HG02571 (cell line): Measurements from ENCODE around the gene ARHGAP22.

Source experiments
- ATAC-seq: cut with Tn5 transposase; IDR thresholded peaks from one replicate; pipeline ENCODE4 v1.9.1; 2021; ENCODE audit warnings: mild to moderate bottlenecking, moderate library complexity; ENCODE audit not compliant: unreplicated experiment

Gene ARHGAP22

DNA sequence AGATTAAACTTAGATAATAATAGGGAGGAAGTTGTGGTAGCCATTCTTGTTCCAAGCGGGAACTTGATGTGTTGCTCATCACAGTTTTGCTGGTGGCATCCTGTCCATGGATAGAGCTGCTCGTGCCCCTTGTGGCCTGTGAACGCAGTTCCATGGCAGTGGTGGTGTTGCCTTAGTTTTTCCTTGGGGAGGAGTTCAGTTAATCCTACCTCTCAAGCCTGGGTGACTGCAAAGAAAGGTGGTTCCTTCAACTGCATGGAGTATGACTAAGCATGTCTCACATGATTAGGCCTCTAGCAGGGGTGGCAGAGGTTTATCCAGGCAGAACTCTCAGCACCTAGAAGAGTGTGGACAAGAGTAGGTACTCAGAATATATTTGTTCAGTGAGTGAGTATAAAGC, 198.7 kb downstream of the ARHGAP22 start:
- no peak for ATAC-seq

DNA sequence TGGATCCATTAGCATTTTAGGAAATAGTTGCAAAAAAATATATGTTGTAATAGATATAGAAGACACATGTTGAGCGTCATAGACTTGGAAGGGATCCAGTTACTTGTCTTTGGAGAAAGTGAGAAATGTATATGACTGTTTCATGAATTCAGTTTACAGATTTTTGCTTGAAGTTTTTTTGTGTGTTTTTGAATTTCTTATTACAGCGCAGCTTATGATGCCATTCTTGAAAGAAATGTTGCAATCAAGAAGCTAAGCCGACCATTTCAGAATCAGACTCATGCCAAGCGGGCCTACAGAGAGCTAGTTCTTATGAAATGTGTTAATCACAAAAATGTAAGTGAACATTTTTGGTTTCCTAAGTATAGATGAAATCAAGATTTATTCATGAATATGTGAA, 200.2 kb downstream of the ARHGAP22 start:
- ATAC-seq, result no peak

DNA sequence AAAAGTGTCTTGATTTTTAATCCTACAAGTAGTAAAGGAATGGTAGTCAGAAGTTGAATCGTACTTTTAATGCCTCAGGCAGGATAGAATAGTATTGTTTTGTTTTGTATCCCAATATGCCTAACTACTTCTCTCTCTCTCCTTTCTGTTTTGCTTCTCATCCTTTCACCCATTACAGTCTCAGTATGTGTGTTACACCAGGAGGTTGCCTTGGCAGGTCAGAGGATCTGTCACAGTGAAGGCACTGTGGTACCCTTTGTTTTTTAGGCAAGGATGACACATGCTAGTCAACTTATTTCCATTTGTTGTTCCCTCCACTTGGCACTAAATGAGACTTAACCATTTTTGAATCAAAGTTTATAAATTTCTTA, 204.0 kb downstream of the ARHGAP22 start:
- ATAC-seq, result no peak

DNA sequence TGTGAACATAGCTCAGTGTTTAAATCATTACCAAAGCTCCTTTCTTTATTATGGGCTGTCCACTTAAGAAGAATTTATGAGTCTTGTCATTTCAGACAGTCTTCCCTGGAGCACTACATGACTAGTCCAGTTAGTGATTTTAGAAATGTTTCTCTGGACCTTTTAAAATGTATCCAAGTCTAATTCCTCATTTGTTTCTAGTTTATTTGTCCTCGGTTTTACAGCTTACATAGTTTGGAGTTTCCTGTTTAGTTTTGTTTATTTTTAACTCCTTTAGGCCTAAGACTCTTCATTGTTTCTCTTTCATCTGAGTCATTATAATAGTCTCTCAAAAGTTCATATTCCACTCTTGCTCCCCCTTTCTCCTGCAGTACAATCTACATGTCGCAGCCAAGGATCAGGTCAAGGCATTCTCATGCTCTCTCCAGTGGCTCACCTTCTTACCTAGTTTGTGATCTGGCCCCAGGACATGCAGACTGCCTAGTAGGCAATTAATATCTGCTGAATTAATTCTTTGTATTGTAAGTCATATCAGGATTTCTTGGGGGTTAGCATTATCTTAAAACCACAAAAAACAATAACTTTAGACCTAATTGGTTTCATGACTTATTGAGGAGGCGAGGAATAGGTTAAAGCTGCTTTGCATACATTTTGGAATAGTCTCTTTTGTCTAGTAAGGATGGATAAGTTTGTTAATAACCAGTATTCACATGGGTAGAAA, 204.6 kb downstream of the ARHGAP22 start:
- no peak for ATAC-seq

DNA sequence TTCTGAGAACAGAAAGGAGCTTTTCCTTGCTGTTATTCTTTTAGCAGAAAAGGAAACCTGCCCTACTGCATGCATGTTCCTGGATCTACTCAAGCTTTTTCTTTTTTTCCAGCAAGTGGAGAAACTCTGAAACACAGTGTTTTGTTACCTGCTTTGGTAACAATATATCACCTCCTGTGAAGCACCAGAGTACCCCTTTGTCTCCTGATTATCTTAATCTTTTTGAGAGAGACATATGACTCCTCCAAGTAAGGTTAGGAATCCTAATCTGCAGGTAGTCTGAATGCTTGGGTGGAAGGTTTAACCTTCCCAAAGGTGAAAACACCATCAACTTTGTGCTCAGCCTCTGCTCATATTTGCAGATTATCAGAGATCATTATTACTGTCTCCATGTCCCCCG, 205.3 kb downstream of the ARHGAP22 start:
- ATAC-seq, result no peak

DNA sequence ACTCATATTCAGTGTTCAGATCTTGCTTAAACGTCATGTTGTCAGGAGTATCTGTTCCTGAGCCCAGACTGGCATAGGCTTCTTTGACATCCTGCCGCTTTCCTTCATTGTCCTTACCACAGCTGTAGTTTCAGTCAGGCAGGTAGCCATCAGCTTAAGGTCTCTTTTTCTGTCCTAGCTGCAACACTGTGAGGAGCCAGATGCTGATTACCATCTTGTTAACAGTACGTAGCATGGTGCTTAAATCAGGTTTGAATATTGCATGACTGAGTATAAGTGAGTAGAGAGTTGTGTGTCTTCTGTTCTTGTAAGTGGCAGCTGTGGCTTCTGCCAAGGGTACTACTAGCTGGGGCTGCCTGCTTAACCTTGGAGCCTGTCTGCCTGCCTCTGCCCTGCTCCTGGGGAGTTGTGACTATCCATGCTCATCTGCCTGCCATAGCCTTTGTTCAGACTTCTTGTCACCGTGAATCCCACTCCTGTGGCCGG, 205.8 kb downstream of the ARHGAP22 start:
- no peak for ATAC-seq

DNA sequence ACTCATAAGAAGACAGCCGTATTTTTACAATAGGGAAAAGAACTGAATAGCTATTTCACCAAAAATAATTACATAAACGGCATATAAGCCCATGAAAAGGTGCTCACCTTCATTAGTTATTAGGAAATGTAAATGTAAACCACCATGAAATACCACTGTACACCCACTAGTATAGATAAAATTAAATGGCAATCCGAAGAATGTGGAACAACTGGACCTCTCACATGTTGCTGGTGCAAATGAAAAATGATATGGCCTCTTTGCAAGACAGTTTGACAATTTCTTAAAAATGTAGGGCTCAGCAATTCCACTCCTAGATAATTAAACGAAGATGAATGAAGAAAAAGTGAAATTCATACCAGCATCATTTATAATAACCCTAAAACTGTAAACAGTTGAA, 206.6 kb downstream of the ARHGAP22 start:
- ATAC-seq, result no peak
